Stimulated activated CD4-positive, alpha-beta T cell treated with anti-CD3 and anti-CD28 coated beads, Interleukin-2, amount 100 ng/mL, for 48 hours (primary cell): ENCODE data around the gene FYN.
"Not testable (repeated sequence)": the region's sequence is repeated elsewhere in the genome, so short reads cannot be mapped to it uniquely, and the experiment has no call there.

Source experiments
- DNase-seq, 2 donors: peaks; one replicate each; pipeline ENCODE4 v3.0.0-alpha.2; 2020

FYN gene

DNA sequence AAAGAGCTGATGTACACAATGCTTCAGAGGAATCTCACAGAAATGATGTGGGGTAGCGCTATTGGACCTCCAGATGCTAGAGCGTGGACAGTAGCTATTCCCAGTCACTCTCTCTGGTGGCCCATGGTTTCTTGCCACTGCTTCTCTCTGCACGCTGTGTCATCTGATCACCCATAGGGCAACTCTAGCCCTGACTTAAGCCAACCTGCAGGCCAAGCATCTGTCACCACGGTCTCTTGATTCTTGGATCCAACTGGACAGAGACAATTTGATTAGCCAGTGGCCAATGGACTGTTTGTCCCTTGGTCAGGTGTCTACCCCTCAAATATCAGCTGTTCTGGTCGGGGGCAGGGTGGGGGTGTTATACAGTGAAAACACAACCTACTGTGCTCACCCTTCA, 225.2 kb downstream of the FYN start:
- no peak for DNase-seq

DNA sequence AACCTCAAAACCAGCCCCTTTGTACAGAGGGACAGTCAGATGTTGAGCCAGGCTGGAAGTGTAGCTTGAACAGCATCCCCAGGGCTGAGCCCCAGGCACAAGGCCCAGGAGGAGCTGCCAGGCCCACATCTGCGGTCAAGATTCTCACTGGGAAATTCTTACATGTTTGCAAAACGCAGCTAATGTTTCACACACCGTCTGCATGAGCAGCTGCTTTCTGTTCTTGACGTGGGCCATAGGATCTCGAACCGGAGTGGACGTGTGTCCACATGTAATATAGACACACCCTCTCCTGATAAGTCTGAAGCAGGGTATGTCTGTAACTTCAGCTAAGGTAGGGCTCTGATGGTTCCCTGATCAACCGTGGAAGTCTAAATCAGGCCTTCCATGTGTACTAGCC, 226.3 kb downstream of the FYN start:
- DNase-seq = no peak

DNA sequence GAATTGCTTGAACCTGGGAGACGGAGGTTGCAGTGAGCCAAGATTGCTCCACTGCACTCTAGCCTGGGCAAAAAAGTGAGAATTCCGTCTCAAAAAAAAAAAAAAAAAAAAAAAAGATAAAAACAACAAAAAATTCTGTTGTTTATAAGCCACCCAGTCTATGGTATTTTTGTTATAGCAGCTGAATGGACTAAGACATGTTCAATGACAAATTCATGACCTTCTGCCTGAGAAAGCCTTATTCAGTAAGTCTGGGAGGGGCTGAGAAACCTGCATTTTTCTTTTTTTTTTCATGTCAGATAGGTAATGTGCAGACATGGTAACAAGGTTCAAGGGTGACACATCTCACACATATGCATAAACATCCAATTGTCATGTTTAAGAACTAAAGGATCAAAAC, 227.2 kb downstream of the FYN start:
- DNase-seq = no peak

DNA sequence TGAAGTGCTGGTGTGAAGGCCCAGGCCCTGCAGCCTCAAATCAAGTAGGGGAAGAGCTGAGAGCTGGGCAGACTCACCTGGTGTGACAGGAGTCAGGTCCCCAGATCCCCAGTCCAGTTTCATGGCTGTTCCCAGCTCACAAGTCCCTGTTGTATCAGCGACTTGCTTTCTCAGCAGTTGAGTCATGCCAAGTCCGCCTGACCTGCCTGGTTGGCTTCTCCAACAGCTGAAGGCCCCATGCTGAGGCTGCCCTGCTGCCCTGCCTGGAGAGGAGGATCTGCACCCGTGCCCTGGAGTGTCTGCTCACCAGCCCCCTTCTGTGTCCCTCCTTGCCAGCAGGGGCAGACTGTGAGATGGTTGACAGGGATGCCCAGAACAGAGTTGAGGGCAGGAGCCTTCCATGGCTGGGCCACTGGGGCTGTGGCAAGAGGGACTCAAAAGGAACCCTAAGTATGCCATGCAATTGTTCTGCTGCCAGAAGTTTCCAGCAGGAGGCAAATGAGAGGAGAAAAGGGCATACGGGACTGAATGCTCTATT, 228.3 kb downstream of the FYN start:
- no peak for DNase-seq

DNA sequence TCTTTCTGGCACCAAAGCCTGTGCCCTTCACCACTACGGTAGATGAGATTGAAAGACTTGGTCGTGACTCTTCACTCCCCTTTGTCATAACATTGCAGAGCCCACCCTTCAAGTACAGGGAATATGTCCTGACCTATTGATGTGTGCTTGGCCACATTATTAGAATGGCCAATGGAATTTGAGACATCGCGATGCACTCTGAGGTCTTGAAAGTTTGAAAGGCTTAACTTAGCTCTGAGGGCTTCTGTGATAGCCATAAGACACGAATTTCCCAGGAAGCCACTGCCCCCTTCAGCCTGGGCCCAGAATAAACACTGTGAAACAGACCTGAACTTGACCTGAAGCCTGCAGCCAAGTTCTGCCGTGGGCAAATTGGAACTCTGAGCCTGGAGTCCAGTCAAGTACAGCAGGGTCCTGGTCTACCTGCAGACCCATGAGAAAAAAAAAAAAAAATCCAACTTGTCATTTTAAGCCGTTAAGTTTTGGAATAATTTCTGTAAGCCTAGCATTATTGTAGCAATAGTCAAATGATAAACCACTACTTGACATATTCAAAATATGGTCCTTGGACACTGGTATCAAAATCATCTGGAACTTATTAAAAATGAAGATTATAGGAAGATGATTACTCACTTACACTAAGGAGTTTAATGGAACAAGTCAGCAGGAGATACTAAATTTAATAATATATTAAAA, 230.6 kb downstream of the FYN start:
- no peak for DNase-seq

DNA sequence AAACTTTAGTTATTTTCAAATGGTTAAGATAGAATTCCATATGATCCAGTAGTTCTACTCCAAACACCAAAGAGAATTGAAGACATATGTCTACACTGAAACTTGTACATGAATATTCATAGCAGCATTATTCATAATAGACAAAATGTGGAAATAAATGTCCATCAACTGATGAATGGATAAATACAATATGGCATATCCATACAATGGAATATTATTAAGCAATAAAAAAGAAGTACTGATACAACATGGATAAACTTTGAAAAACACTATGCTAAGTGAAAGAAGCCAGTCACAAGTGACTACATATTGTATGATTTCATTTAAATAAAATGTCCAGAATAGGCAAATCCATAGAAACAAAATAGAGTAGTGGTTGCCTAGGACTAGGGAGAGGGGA, 234.0 kb downstream of the FYN start:
- no peak for DNase-seq

DNA sequence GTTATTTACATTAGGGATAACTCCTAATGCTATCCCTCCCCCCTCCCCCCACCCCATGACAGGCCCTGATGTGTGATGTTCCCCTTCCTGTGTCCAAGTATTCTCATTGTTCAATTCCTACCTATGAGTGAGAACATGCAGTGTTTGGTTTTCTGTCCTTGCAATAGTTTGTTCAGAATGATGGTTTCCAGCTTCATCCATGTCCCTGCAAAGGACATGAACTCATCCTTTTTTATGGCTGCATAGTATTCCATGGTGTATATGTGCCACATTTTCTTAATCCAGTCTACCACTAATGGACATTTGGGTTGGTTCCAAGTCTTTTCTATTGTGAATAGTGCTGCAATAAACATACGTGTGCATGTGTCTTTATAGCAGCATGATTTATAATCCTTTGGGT, 238.3 kb downstream of the FYN start:
- DNase-seq = not testable (repeated sequence)

DNA sequence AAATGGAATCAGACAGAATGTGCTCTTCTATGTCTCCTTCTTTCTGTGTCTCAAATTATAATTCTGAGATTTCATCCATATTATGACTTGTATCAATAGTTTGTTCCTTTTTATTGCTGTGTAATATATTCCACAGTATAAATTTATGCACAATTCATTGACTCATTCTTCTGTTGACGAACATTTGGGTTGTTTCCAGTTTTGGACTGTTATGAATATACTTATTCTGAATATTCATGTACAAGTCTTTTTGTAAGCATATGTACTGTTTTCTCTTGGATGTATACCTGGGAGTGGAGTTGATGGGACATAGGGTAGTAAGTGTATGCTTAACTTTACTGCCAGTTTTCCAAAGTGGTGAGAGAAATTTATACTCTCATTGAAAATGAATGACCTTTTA, 239.4 kb downstream of the FYN start:
- DNase-seq = no peak

DNA sequence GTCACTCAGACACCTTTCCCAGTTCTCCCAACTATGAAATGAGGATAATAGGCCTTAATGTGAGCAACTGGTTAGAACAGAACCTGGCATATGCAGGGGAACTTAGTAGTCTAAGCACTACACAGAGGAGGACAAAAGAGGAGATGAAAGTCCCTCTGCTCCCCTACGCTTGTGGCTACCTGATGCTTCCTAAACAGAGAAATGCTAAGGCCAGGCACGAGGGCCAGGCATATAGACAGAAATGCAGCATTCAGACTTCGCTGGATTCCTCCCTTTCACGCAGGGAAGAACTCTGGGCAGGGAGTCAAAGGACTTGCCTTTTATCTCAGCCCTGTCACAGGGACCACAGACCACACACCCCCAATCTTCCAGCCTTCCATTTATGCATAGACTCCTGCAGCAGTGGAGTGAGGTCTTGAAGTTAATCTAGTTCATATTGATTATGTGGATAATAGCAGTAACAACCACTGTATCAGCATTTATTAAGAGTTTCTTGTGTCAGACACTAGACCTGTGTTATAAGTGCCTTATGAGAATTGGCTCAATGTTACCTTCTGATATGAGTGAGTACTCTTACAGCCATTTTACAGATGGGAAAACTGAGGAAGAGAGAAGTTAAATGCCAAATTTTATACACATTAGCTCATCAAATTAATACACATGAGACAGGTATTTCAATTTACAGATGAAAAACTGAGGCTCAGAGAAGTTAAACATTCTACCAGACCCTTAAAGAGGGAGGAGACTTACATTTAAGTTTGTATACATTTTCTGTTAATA, 240.6 kb downstream of the FYN start:
- no peak for DNase-seq

DNA sequence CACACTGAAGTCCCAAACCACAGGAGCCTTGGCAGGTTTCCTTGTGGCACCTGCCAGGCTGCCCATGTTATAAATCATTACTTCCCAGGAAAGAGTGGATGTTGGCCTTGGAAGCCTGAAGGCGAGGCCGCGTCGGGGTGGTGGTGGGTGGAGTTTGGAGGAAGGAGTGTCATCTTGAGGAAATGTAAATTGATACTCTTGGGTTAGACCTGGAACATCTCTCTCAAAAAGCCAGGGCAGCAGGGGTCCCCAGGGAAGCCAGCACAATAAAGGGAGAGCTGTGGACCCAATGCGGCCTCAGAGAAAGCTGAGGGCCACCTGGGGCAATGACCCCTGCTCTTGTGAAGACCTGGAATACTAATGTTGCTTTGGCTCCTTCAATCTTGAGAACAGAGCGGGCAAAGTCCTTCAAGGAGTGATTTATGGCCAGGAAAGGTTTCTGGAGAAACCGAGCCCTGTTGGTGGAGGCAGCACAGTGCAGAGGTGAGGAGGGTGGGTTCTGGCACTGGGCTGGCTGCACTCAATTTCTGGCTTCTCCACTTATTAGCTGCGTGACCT, 241.3 kb downstream of the FYN start:
- no peak for DNase-seq

DNA sequence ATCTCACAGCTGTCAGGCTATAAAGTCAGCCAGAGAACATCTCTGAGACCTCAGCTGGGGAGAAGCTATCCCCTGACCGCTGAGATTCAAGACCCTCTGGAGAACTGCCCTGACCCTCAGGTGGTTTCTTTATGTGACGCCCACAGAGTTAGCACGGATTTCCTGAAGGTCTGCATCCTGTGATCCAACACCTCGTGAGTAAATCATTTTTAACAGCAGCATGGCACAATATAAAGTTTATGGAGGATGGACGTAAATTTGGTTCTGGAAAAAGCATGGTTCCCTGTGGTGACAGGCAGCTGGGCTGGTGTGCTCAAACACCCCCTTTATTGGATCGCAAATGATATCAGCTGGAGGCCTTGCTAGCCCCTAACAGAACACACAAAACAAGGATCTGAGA, 242.2 kb downstream of the FYN start:
- DNase-seq = no peak

DNA sequence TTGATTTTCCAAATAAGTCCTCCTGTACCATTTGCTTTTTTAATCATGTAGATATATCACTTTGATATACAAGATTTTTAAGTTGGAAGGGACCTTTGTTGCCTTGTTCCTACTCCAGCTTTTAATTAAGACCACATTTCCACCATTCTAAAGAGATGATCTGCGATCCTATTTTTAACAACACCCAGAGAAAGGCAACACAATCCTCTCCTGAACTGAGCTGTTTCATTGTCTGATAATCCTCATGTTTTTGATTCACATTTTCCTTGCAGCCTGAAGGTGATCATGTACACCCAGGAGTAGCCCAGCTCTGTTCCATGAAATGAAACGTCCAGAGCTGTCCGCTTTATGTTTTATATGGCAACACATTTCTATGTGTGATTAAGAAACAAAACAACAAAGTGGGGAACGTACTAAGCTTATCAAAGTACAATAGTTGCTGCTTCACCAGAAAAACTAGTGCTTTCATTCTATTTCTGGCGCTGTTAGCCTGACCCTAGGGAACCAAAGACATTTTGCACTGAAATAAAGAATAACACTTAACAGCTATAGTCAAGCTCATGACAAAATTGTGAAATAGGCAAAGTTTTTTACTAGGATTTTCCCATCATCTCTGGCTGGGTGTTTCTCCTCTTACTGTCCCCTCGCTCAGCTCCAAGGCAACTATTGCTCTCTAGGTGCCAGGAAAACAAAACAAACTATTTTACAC, 245.0 kb downstream of the FYN start:
- DNase-seq = no peak

DNA sequence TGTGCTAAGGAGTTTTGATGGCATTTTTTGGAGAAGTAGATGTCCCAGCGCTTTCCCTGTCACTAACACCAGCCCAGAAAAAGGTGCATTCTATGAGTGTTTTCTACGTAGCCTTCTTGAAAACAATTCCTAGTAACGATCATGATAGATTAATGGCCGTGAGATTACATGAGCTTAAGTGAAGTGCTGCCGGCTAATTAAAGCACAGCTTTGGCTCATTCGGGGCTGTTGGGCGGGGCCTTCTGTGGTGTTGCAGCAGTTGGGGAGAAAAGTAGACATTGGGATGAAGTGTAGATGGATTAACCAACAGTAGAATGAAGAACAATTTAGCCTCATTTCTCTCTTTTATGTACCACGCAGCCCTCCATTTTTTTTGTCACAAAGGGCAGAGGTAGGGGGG, 246.8 kb downstream of the FYN start:
- no peak for DNase-seq

DNA sequence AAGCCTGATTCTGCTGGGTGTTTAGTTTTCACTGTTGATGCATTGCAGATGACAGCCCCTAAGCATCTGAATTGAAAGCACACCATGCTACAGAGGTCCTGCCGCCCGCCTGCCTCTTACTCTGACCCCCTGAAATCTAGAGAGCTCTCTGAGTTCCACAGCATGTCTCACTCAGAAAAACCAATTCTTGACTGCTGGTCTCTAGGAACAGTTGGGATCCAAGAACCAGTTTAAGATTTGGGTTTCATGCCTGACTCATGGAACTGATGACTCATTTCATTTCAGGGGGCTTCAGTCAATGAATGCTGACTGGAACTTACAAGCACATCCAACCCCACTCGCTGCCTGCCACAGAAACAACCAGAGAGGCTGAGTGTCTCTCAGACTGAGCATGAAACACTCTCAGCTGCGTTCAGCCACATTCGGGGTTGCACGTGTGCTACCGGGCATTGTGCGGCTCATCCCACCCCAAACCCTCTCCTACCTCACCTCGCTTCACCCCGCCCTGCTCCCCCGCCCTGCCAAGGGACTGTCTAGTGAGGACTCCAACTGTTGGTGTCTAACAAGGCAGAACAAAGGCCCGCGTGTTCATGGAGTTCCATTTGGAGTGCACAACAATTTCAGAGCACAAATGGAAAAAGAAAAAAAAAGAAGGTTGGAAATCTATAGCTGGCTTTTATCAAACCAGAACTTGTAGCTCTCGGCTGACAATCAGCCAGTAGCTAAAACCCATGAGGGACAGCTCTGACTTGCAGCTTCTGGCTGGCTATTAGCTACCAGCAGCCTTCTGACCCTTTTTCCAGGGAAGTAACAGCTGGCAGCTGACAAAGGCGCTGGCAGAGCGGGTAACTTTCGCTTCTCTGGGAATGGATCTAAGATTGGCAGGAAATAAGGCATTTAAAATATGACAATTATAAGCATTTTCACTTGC, 247.5 kb downstream of the FYN start:
- DNase-seq = no peak

DNA sequence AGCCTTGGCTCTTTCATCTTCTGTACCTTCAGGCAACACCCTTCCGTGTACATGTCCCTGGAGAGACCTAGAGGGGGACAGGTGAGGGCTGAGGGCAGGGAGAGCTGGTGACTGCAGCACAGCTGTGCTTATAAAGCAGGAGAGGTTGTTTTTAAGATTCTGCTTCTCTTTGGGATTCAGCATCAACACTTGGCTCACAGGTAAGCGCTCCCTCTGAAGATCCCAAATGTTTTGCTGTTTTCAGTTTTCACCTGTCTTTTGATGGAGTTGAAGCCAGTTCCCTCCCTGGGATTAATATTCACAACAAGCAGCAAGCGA, 248.2 kb downstream of the FYN start:
- DNase-seq = no peak

DNA sequence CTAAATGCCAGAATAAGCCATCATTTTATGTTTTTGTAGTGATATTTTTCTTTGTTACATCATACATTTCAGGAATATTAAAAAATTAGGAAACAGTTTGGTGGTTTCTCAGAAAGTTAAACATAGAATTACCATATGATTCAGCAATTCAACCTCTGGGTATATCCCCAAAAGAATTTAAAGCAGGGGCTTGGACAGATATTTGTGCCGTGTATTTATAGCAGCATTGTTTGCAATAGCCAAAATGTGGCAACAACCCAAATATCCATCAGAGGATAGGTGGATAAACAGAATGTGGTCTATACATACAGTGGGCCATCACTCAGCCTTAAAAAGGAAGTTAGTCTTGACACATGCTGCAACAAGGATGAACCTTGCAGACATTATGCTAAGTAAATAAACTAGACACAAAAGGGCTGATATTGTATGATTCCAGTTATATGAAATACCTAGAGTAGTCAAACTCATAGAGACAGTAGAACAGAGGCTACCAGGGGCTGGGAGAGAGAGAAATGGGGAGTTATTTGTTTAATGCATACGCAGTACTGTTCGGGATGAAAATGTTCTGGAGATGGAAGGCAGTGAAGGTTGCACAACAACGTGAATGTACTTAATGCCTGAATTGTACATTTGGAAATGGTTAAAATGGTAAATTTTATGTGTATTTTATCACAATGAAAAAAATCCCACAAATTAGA, 248.7 kb downstream of the FYN start:
- no peak for DNase-seq

DNA sequence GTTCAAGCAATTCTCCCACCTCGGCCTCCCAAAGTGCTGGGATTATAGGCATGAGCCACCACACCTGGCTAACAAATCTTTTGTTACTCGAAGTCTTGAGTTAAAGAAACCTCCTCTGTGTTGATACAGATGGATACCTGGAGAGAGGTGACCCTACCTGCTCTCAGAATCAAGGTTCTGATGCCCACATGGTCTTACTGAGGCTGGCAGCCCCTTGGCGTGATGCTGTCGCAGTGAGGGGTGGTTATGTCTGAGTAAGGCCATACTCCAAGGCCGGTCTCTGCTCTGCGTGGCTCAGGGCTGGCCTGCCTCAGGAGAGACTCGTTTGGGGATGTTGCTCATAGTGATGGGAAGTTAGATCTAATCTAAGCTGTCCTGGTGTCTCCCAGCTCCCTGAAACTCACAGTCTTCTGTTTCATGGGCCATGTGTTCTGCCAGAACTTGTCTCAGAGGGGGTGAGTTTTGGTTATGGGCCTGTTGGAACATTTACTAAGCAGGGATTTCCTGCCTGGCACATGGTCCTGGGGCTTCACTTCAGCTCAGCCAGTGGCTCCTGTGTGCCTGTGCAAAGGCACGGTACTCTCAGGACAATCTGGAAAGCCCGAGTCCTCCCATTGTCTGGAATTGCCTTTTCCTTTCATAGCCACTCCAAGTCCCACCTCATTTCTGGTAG, 250.1 kb downstream of the FYN start:
- DNase-seq = no peak

DNA sequence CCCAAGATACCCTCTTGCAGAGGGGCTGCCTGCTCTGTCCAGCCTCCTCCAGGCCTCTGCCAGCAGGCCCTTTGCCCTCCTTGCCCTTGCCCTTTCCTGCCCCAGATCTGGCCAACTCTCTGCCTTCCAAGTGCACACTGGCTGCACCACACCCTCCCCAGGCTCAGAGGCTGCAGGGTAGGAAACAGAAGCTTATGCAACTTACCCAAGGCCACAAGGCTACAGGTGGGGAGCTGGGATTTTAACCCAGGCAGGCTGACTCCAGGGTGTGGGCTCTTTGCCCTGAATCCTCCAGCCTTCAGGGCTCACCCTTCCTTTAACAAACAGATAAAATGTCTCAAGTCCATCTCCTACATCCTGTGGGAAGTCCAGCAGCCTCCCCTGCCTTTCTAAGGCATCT, 253.1 kb downstream of the FYN start:
- no peak for DNase-seq

DNA sequence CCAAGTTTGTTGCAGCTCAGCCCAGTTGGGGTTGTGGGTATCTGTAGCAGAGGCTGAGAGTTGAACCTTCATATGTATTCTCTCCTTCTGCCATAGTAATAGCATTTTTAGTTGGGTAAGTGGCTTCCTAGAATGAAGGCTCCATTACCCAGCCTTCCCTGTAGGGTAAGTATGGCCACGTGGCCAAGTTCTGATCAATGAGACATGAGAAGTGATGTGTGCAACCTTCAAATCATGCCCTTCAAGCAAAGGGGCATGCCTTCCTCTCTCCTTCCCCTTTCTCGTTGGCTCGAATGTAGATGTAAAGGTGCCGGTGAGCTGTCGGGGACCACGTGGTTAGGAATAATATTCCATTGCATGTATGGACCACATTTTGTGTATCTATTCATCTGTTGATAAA, 254.8 kb downstream of the FYN start:
- no peak for DNase-seq

DNA sequence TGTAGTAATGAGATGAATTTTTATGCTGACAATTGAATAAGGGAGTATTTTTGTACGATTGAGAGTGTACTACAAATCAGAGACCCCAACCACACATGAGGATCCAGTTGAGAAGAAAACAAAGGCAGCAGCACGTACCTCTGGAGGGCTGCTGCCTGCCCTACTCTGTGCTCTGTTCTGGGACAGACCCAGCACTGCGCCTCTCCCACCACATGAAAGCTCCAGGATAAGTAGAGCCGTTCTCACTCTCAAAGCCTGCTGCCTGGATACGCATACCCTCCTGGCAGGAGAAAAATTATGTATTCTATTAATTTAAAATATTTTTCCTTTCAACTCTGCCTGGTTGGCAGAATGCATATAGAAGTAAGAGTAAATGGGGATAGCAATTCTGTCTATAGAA, 256.1 kb downstream of the FYN start:
- DNase-seq = no peak

DNA sequence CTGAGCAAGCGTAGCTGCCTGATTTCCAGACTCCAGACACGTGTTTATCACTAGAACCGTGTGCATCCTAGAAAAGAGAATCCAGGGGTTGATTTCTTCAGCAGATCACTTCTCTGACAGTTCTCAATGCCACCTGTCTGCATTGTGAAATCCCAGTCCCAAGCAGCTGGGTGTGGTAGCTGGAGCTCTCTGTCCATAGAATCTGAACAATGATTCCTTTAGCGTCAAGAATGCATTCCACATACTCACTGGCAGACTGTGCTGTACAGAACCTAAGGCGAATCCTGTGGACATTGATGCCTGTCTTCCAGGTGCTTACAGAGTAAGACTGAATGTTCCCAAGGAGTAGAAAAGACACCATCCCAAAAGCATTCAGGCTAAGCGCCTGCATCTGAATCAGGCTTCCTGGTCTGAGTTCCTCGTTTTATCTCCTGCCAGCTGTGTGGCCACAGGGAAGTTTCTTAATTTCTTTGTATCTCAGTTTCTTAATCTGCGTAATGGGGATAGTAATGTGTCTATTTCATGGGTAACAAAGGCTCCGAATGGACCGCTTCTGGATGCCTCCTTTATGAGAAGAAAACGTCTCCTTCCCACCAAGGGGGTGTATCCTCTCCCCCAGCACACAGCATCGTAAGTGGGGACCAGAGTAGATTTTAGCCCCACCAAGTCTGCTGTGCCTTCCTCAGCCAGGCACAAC, 257.2 kb downstream of the FYN start:
- no peak for DNase-seq
